Liver (tissue), 3 donors: ENCODE data around the gene ADAM10.

ENCODE experiments used
- JUND ChIP-seq, 2 donors: IDR thresholded peaks; 2 replicates each; pipeline ENCODE4 v1.6.1; 2016; ENCODE audit warnings: antibody characterized with exemption in 2 of 2
- TAF1 ChIP-seq: conservative IDR thresholded peaks from 2 replicates; pipeline ENCODE4 v1.6.1; 2016; ENCODE audit warnings: antibody characterized with exemption, mild to moderate bottlenecking
- TF ChIP-seq, protein P1 (sequence below): fragments of 150-350 bp; IDR thresholded peaks from 2 replicates; pipeline ENCODE4 v1.5.1; 2017; ENCODE audit warnings: improper control_type of control experiment, low read depth, low read length; ENCODE audit not compliant: missing input control
- TF ChIP-seq, protein P2 (sequence below): IDR thresholded peaks from 2 replicates; pipeline ENCODE4 v1.6.1; 2016; ENCODE audit warnings: antibody characterized with exemption
- donor health status: healthy.
- donor health status: healthy.

DNA sequence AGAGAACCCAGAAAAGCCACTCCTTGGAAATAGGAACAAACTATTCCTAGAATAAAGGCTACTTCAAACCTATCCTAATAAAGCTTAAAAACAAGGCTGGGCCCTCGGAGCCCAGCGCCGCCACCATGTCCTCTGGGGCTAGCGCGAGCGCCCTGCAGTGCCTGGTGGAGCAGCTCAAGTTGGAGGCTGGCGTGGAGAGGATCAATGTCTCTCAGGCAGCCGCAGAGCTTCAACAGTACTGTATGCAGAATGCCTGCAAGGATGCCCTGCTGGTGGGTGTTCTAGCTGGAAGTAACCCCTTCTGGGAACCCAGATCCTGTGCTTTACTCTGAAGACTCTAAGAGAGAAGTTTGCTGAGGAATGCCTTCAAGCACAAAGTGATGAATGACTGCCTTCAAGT lies 63.2 kb downstream of the ADAM10 start:
- TF ChIP-seq JUND (IDR thresholded peaks at IDR 0.05) (no peak), TAF1 (no peak)
- TF ChIP-seq, protein P1, sequence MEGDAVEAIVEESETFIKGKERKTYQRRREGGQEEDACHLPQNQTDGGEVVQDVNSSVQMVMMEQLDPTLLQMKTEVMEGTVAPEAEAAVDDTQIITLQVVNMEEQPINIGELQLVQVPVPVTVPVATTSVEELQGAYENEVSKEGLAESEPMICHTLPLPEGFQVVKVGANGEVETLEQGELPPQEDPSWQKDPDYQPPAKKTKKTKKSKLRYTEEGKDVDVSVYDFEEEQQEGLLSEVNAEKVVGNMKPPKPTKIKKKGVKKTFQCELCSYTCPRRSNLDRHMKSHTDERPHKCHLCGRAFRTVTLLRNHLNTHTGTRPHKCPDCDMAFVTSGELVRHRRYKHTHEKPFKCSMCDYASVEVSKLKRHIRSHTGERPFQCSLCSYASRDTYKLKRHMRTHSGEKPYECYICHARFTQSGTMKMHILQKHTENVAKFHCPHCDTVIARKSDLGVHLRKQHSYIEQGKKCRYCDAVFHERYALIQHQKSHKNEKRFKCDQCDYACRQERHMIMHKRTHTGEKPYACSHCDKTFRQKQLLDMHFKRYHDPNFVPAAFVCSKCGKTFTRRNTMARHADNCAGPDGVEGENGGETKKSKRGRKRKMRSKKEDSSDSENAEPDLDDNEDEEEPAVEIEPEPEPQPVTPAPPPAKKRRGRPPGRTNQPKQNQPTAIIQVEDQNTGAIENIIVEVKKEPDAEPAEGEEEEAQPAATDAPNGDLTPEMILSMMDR: no peak
- TF ChIP-seq, protein P2, sequence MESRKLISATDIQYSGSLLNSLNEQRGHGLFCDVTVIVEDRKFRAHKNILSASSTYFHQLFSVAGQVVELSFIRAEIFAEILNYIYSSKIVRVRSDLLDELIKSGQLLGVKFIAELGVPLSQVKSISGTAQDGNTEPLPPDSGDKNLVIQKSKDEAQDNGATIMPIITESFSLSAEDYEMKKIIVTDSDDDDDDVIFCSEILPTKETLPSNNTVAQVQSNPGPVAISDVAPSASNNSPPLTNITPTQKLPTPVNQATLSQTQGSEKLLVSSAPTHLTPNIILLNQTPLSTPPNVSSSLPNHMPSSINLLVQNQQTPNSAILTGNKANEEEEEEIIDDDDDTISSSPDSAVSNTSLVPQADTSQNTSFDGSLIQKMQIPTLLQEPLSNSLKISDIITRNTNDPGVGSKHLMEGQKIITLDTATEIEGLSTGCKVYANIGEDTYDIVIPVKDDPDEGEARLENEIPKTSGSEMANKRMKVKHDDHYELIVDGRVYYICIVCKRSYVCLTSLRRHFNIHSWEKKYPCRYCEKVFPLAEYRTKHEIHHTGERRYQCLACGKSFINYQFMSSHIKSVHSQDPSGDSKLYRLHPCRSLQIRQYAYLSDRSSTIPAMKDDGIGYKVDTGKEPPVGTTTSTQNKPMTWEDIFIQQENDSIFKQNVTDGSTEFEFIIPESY: no peak
